Measurements from ENCODE around the gene CDC42EP4.
"Not testable (repeated sequence)": the region's sequence is repeated elsewhere in the genome, so short reads cannot be mapped to it uniquely, and the experiment has no call there.

Gene CDC42EP4

DNA sequence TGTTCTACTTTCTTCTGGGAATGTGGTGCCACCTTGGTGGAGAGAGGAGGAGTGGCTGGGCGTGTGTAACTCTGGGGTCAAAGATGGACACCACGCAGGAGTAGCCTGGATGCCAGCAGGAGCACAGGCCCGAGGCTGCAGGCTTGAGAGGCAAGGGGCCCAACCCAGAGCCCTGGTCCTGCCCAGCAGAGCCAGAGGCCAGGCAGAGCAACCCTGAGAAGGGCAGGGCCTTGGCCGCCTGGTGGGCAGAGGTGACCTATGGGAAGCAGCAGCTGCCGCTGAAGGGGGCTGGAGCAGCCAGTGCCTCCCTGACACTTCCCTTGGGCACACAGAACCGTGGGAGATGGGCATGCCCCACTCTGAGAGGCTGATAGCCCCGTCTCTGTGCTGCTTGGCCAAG is 32.1 kb downstream of the CDC42EP4 start:
- DNase-seq (ENCODE audit: low read depth): no peak

DNA sequence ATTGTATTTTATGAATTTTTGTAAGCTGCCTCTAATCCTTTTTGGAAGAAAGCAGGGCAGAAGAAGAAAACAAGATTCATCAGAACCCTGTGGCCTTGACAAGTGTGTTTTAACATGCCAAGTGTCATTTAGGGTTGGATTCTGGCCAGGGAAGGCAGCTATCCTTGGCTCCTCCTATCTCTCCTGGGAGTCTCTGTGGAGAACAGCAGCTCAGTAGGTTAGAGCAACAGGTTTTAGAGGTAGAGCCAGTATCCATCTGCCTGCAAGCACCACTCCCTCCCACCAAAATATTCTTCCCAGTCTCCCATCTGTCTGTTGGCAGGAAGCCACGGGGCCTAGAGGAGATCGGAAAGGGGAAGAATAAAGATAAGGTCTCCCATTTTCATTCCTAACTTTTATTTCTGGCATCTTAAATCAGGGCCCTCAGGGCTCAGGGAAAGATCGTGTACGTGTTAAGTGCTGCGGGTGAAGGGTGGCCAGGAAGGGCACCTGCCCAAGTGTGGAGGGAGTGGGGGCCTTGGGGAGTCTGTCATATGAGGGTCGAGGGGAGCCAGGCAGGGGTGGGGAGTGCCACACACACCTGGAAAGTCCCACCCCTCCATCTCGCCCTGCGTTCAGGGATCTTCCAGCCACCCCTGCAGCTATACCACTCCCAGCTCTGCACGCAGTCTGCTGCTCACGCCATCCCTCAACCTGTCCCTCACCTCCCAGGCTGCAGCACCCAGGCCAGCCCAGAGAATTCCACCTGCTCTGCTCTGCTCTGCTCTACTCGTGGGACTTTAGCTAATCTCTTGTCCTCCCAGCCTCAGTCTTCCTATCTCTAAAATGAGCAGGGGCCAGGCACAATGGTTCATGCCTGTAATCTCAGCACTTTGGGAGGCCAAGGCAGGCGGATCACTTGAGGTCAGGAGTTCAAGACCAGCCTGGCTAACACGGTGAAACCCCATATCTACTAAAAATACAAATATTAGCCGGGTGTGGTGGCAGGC is 33.0 kb downstream of the CDC42EP4 start:
- no peak for DNase-seq (ENCODE audit: low read depth)

DNA sequence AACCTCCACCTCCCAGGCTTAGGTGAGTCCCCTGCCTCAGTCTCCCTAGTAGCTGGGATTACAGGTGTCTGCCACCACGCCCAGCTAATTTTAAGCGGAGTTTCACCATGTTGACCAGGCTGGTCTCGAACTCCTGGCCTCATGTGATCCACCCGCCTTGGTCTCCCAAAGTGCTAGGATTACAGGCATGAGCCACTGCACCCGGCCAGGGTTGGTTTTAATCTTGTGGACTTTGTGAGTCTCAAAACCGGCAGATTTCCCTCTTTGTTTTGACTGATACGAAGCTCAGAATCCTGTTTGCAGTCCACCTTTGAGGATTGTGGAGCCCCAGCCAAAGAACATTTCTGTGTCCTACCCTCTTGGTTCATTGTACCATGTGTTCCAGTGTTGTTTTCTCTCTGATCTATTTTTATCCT is 33.7 kb downstream of the CDC42EP4 start:
- DNase-seq (ENCODE audit: low read depth): no peak

DNA sequence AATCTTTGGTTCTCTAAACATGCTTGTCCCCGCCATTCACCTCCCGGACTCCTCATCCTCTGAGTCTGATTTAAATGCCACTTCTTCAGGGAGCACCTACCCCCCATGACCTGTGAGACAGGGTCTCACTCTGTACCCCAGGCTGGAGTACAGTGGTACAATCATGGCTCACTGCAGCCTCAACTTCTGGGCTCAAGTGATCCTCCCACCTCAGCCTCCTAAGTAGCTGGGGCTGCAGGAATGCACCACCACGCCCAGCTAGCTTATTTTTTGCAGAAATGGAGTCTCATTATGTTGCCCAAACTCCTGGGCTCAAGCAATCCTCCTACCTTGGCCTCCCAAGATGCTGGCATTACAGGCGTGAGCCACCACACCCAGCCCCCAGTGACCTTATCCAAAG is 37.3 kb downstream of the CDC42EP4 start:
- DNase-seq (ENCODE audit: low read depth): no peak

DNA sequence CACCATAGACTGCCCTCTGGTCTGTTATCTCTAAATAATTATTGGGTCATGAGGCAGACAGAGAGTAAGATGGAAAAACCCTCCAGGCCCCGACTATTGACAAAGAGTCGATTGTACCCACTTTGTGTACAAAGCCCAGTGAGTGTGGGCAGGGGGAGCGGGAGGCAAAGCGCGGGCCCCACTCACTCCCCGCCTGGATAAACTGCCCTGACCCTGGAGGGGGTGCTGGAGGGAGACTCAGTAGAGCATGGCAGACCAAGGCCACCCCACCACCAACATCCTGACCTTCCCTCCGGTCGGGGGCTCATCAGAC is 38.9 kb downstream of the CDC42EP4 start:
- no peak for DNase-seq (ENCODE audit: low read depth)

DNA sequence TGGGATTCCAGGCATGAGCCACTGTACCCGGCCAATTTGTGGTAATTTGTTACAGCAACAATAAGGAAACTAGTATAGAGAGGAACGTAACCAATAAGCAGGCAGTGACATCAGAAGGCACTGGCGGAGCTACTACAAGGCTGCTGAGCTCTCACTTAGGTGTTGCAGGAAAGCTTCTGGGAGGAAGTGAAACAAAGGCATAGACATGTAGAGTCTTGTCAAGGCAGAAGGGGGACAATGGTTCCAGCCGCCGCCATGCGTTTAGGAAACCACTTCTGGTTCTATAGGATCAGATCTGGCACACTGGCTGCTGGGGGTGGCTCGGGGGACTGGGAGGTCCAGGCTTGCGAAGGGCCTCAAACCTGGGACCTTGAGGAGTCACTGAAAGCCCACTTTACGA is 40.7 kb downstream of the CDC42EP4 start:
- DNase-seq (ENCODE audit: low read depth): no peak

DNA sequence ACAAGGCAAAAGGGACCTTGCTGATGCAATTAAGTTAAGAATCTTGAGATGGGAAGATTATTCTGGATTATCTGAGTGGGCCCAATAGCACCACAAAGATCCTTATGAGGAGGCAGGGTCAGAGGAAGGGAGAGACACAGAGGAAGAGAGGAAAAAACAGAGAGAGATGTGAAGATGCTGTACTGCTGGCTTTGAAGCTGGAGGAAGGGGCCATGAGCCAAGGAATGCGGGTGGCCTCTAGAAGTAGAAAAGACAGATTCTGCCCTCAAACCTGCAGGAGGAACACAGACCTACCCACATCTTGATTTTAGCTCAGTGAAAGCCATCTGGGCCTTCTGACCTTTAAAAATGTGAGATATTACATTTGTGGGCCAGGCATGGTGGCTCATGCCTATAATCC is 42.0 kb downstream of the CDC42EP4 start:
- no peak for DNase-seq (ENCODE audit: low read depth)

DNA sequence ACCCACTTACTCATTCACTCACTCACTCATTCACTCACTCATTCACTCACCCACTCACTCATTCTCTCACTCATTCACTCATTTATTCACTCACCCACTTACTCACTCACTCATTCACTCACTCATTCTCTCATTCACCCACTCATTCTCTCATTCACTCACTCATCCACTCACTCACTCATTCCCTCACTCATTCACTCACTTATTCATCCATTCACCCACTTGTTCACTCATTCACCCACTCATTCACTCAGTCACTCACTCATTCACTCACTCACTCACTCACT is 42.5 kb downstream of the CDC42EP4 start:
- DNase-seq (ENCODE audit: low read depth): no peak

DNA sequence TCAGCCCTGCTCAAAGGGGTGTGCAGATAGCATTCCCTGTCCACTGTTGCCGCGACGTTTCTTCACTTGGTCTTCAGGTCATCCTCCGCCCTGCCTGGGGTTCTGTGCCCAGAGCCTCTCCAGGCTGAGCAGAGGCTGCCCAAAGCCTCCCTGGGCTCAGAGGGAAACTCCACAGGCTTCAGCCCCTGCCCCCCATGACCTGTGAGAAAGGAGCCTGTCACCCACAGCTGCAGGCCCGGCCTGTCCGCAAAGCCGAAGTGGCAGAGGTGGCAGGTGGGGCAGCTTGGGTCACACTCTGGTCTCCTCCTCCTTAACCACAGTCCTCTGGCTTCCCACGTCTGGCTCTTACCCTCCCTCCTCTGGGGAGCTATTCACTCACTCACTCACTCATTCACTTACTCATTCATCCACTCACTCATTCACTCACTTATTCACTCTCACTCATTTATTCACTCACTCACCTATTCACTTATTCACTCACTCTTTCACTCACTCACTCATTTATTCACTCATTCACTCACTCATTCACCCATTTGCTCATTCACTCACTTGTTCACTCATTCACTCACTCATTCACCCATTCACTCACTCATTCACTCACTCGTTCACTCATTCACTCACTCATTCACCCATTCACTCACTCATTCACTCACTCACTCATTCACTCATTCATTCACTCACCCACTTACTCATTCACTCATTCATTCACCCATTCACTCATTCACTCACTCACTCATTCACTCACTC is 43.0 kb downstream of the CDC42EP4 start:
- DNase-seq (ENCODE audit: low read depth): no peak

DNA sequence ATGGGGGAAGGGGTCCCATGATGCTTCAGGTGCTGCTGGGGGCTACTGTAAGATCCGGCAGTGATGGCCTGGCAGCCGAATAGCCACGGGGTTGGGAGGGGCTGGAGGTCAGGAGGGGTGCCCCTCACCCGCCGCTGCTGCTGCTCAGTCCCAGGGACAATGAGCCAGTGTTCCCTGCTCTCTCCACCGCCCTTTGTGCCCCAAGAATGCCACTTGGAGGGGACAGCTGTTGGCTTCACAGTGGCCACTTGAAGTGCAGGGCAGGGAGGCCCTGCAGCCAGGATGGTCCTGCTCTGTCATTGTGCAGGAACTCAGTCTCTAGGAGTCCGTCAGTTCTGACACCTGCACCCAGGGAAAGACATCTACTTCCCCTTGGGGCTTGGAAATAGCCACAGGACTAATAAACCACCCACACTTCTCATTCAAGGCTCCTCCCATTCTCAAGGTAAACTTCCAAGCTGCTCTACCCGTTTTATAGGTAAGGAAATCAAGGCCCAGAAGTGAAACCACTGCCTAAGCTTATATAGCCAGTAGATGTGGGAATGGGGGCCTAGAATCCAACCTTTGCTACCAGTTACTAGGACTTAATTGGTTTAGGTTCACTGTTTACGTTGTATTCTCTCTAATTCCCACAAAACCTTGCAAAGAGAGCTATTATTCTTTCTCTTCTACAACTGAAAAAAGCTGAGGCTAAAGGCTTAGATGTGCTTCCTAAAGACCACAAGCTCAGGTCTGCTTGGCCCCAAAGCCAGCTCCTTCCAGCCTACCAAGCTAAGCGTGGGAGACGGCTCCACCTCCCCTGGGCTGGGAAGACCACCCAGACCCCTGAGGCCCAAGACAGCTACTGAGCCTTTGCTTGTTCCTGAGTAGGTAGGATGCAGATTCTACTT is 43.9 kb downstream of the CDC42EP4 start:
- DNase-seq (ENCODE audit: low read depth): no peak

DNA sequence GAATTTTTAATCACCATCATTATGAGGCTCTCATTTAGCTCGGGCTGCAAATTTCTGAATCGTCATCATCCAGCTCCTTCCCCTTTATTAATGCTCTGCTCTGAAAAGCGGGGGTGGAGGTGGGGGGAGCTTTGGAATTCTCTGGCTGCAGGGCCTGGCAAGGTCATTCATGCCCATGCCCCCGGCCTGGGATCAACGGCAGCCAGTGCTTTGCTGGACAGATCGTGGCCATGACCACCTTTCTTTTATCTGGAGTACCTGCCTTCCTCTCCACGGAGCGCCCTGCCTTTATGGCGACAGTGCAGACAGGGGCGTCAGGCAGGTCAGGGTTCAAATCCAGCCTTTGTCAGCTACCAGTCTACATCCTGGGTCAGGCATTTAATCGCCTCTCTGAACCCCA is 45.0 kb downstream of the CDC42EP4 start:
- no peak for DNase-seq (ENCODE audit: low read depth)

DNA sequence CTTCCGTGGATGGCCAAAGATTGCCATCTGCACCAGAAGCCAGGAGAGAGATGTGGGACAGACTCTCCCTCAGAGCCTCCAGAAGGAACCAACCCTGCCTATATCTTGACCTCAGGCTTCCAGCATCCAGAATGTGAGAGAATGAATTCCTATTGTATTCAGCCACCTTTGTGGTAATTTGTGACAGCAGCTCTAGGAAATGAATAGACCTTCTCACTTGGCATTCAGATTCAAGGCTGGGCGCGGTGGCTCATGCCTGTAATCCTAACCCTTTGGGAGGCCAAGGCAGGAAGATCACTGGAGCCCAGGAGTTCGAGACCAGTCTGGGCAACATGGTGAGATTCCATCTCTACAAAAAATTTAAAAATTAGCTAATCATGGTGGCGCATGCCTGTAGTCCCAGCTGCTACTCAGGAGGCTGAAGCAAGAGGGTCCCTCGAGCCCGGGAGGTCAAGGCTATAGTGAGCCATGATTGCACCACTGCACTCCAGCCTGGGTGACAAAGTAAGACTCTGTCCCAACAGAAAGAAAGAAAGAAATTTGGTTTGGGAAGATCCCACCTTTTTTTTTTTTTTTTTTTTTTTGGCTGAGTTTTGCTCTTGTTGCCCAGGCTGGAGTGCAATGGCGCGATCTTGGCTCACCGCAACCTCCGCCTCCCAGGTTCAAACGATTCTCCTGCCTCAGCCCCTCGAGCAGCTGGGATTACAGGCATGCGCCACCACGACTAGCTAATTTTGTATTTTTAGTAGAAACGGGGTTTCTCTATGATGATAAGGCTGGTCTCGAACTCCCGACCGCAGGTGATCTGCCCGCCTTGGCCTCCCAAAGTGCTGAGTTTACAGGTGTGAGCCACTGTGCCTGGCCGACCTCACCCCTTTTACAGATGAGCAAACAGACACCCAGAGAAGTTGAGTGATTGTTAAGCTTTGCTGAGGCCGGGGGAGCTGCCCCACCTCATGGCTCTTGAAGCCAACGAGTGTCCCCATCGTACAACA is 45.9 kb downstream of the CDC42EP4 start:
- no peak for DNase-seq (ENCODE audit: low read depth)

DNA sequence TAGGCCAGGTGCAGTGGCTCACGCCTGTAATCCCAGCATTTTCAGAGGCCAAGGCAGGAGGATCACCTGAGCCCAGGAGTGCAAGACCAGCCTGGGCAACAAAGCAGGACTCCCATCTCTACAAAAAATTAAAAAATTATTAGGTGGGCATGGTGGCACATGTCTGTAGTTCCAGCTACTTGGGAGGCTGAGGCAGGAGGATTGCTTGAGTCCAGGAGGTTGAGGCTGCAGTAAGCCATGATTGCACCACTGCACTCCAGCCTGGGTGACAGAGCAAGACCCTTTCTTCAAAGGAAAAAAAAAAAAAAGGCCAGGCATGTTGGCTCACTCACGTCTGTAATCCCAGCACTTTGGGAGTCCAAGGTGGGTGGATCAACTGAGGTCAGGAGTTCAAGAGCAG is 47.4 kb downstream of the CDC42EP4 start:
- not testable (repeated sequence) for DNase-seq (ENCODE audit: low read depth)

DNA sequence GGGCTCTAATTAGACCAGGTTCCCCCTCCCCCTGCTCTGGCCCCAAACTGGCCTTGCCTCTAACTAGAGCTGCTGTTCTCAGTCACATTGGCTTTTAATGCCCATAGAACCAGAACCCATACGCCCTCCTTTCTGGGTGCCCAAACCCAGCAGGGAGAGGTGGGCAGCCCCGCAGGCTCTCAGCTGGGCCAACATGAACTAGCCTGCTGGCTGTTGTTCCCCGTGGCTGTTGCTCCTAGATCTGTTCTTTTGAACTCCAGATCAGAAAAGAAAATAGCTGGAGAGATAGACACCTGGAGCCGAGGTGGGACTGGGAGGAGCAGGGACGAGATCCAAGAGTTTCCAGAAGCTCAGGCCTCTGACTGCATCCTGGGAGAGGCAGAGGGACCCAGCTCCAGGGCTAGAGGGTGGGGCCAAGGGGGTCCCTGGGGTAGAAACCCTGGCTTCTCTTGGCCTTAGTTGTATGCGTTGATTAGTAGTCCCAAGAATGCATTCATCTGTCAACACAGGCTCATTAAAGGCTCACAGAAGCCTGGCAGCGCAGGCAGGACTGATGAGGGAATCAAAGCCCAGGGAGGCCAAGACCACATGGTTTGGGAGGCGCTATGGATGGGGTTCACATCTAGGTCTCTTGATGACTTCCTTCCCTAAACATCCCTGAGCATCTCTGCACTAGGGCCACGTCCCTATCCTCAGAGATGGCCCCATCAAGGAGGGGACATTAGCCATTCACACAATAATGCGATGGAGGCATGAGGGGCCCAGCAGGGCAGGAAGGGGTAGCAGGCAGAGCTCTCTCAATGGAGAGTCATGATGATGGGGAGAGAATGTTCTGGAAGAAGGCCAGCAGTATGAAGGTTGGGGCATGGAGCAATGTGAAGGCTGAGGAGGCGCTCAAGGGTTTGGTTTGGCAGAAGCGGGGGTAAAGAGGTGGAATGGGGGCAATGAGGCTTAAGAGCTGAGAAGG is 48.8 kb downstream of the CDC42EP4 start:
- no peak for DNase-seq (ENCODE audit: low read depth)

DNA sequence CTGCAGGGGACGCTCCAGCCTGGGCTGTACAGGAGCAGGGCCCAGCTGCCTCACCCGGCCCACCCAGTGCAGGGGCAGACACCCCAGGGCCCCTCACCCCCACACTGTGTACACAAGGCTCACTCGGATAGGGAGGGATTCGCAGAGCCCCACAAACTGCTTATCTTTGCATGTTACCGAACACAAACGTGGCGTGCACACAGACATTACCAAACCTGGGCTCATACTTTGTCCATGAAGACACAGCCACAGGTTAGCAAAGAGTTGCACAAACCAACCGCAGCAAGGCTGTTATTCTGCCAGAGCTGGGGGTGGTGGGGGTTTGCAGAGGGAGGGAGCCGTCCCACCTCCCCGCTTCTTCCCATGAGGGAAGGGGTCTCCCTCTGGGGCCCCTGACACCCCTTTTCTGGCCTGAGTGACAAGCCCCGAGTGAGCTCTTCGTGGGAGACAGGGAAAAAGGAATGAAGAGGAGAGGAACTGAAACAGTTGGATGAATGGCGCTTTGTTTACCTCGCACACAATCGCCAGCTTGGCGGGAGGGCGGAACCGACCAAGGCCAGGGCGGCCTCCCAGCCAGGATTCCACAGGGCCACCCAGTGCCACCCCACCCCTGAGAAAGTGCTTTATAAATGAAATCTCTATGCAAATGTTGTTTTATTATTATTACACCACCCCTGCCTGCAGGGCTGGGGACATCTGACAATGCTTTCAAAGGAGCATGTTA is 49.7 kb downstream of the CDC42EP4 start:
- no peak for DNase-seq (ENCODE audit: low read depth)

DNA sequence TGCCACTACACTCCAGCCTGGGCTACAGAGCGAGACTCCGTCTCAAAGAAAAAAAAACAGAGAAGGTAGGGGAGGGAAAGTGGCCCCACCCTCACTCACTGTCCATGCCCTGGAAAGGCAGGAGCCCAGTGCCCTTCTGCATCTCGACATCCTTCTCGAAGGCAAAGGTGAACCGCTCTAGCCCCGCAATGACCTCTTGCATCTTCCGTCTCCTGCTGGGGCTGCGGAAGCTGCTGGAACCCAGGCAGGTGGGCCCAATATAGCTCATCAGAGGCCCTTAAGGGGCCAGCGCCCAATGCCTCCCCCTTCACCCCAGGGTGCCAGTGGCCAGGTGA is 50.2 kb downstream of the CDC42EP4 start, which contains the start of gene CPSF4L:
TSS of gene CPSF4L (minus strand) at position 264 of the 335 bp plus-strand sequence. CDS start at position 202, 62 bp downstream.
- no peak for DNase-seq (ENCODE audit: low read depth)

DNA sequence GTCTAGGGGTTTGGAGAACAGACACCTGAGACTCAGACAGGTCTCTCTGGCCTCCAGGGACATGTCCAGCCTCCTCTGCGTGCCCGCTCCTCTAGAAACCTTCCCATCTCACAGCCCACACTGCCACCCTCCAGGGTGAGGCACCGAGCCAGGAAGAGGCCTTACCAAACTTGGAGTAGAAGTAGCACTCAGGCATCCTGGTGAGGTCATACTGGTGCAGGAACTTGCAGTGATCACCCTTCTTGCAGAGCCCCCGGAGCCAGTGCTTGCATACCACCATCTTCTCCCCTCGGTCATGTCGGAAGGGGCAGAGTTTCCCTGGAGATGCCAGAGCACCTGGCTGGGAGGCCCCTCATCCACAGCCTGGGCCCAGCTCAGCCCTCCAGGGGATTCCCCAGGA is 54.3 kb downstream of the CDC42EP4 start:
- DNase-seq (ENCODE audit: low read depth): no peak

DNA sequence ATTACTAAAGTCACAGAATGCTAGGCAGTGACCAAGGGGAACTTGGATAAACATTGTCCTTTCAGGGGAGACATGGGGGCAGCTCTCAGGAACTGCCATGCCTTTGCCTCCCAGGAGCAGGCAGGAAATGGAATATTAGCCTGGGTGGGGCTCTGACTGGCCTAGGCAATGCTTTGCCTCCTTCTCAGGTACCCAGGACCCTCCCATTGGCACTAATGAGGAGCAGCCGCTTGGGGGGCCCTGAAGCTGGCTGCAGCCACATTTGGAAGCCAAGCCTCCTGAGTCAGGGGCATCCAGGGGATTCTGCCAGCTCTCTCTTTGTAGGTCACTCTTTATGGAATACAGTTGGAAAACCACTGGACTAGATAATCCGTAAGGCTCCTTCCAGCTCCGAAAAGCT is 55.6 kb downstream of the CDC42EP4 start:
- DNase-seq (ENCODE audit: low read depth): no peak

DNA sequence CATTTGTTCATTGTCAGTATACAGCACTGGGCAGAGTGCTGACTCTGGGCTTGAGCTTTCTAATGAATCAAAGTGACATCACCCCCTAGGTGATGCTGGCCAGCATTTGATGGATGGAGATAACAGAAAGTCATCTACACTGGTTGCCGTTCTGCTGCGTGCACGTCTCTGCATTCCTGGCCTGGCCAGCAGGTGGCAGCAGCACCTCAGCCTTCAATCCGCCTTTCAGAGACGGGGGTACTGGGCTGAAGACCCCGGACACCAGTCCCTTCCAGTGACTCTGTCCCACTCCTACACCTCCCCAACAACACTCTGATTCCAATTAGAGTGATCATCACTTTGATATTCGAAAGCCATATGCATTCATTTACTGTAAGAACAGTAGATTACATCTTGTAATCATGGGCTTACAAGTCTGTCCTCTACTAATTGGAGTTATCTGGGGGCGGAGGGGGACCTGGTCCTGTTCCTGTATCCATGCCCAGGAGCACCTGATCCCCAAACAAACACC is 56.1 kb downstream of the CDC42EP4 start:
- DNase-seq (ENCODE audit: low read depth): no peak

Measured in HS-5 (cell line).